ENCODE data around the gene ZNF195.
"Not testable (repeated sequence)": the region's sequence is repeated elsewhere in the genome, so short reads cannot be mapped to it uniquely, and the experiment has no call there.

ZNF195 gene

GRCh38 chr11:3402181-3402860, 23.4 kb upstream of the ZNF195 start:
- DNase-seq = not testable (repeated sequence)

- DNase-seq = not testable (repeated sequence)
Measured at GRCh38 chr11:3401052-3401451, 22.1 kb upstream of the ZNF195 start.

- DNase-seq = not testable (repeated sequence)
Measured at GRCh38 chr11:3398509-3398908, 19.6 kb upstream of the ZNF195 start.

- not testable (repeated sequence) for DNase-seq
Measured at GRCh38 chr11:3398106-3398505, 19.2 kb upstream of the ZNF195 start.

GRCh38 chr11:3397210-3397609, 18.3 kb upstream of the ZNF195 start:
- DNase-seq = not testable (repeated sequence)

GRCh38 chr11:3395468-3395867, 16.5 kb upstream of the ZNF195 start:
- not testable (repeated sequence) for DNase-seq

GRCh38 chr11:3394956-3395355, 16.0 kb upstream of the ZNF195 start:
- DNase-seq = not testable (repeated sequence)

GRCh38 chr11:3393450-3393849, 14.5 kb upstream of the ZNF195 start:
- DNase-seq = not testable (repeated sequence)

GRCh38 chr11:3382613-3383285, 3.8 kb upstream of the ZNF195 start:
- DNase-seq = no peak

- DNase-seq = no peak
Measured at GRCh38 chr11:3381794-3382193, 2.8 kb upstream of the ZNF195 start.

GRCh38 chr11:3380706-3381545, 2.0 kb upstream of the ZNF195 start:
- no peak for DNase-seq

GRCh38 chr11:3375552-3375951, 3.4 kb downstream of the ZNF195 start:
- DNase-seq = no peak

- no peak for DNase-seq
Measured at GRCh38 chr11:3370311-3370870, 8.6 kb downstream of the ZNF195 start.

GRCh38 chr11:3369366-3369765, 9.6 kb downstream of the ZNF195 start:
- DNase-seq = no peak

GRCh38 chr11:3368199-3368598, 10.7 kb downstream of the ZNF195 start:
- no peak for DNase-seq

GRCh38 chr11:3367221-3367620, 11.7 kb downstream of the ZNF195 start:
- DNase-seq = no peak

GRCh38 chr11:3359092-3359824, 19.7 kb downstream of the ZNF195 start:
- no peak for DNase-seq

- DNase-seq = no peak
Measured at GRCh38 chr11:3357994-3358676, 20.8 kb downstream of the ZNF195 start.

- DNase-seq = no peak
Measured at GRCh38 chr11:3357302-3357701, 21.6 kb downstream of the ZNF195 start.

- DNase-seq = no peak
Measured at GRCh38 chr11:3356858-3357257, 22.1 kb downstream of the ZNF195 start.

GRCh38 chr11:3353066-3353465, 25.9 kb downstream of the ZNF195 start:
- no peak for DNase-seq

- no peak for DNase-seq
Measured at GRCh38 chr11:3347127-3347526, 31.8 kb downstream of the ZNF195 start.
